GM19438 (cell line): ENCODE measurements around the gene ICAM1.
A peak's percentile ranks its signal among the peaks of the same experiment; 100 is the strongest.
"Not testable (repeated sequence)": the region's sequence is repeated elsewhere in the genome, so short reads cannot be mapped to it uniquely, and the experiment has no call there.

Source experiments
- ATAC-seq: cut with Tn5 transposase; IDR thresholded peaks from one replicate; pipeline ENCODE4 v1.9.1; 2021; ENCODE audit warnings: low read depth; ENCODE audit not compliant: unreplicated experiment

Gene ICAM1

DNA sequence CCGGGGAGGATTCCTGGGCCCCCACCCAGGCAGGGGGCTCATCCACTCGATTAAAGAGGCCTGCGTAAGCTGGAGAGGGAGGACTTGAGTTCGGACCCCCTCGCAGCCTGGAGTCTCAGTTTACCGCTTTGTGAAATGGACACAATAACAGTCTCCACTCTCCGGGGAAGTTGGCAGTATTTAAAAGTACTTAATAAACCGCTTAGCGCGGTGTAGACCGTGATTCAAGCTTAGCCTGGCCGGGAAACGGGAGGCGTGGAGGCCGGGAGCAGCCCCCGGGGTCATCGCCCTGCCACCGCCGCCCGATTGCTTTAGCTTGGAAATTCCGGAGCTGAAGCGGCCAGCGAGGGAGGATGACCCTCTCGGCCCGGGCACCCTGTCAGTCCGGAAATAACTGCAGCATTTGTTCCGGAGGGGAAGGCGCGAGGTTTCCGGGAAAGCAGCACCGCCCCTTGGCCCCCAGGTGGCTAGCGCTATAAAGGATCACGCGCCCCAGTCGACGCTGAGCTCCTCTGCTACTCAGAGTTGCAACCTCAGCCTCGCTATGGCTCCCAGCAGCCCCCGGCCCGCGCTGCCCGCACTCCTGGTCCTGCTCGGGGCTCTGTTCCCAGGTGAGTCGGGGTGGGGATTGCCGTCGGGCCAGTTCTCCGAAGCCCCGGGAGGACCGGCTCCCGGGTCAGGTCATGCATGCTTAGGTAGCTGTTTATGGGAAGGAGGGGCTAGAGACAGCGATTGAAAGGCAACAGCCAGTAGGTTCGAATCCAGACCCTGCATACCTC is at the start of gene ICAM1:
TSS of gene ICAM1 (plus strand) at position 505 of the 779 bp plus-strand sequence. CDS start at position 545, 40 bp downstream.
- peak; percentile 50 for ATAC-seq

DNA sequence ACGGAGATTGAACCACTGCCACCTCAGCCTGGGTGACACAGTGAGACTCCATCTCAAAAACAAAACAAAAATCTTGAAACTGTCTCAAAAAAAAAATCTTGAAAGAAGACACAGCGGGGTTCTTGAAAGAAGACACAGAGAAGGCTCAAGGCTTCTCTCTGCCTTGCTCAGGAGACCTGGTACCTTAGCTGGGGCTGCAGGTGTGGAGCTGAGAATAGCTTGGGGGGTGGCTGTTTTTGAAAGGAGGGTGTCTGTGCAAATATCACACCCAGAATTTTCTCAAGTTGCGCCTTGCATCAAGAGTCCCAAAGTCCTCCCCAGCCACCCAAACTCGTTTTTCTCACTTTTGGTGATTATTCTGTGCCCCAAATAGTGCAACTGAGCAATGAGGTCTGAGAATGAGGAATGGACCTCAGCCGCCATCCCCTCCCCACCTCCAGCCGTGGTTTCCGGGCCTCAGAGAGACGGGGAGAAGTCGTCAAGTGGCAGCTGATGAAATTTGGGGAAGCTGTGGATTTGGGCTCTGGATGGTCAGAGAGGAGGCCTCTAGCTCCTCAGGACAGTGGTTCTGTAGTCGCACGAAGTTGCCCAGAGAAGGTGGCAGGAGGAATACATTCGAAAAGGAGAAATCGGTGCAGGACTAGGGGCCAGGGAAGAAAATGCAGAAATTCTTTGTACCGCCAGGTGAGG is 48.6 kb upstream of the ICAM1 start:
- no peak for ATAC-seq

DNA sequence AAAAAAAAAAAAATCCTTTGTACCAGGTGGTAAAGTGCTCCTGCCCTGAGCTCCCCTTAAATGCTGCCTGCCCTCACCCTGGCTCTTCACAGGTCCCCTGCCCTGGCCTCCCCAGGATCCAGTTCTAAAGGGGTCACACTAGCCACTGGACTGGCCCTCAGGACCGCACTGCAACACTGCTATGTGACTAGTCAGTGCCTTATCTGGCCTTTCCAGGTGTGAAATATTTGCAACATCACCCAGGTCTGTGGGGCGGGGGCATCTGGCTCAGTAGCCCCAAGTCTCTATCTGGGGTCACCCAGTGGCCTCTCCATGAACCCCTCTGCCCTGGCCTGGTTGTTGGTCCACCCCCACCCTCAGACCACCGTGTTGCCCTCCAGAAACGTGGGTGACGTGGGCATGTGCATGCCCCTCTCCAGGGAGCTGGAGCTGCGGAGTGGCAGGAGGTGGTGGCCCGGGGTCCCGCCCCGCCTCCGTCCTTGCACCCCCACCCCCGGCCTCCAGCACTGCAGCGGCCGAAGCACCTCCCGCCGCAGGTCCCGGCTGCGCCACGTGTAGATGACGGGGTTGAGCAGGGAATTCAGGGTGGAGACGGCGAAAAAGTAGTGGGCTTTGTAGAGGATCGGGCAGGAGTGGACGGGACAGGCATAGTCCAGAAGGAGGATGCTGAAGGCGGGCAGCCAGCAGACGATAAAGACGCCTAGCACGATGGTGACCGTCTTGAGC is 47.3 kb upstream of the ICAM1 start:
- no peak for ATAC-seq

DNA sequence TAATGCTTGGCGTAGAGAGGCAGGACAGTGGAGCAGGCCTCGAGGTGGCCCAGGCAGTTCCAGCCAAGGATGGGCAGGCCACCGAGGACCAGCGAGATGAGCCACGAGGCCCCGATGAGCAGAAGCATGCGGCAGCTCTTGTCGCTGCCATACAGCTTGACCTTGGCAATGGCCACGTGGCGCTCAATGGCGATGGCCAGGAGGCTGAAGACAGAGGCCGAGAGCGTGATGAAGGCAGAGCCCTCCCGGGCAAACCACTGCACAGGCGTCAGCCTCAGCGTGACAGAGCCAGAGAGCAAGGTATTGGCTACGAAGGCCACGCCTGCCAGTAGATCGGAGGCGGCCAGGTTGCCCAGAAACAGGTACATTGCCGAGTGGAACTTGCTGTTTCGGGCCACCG is 46.6 kb upstream of the ICAM1 start:
- no peak for ATAC-seq

GRCh38 chr19:10226021-10226375 is 44.9 kb upstream of the ICAM1 start:
- no peak for ATAC-seq

DNA sequence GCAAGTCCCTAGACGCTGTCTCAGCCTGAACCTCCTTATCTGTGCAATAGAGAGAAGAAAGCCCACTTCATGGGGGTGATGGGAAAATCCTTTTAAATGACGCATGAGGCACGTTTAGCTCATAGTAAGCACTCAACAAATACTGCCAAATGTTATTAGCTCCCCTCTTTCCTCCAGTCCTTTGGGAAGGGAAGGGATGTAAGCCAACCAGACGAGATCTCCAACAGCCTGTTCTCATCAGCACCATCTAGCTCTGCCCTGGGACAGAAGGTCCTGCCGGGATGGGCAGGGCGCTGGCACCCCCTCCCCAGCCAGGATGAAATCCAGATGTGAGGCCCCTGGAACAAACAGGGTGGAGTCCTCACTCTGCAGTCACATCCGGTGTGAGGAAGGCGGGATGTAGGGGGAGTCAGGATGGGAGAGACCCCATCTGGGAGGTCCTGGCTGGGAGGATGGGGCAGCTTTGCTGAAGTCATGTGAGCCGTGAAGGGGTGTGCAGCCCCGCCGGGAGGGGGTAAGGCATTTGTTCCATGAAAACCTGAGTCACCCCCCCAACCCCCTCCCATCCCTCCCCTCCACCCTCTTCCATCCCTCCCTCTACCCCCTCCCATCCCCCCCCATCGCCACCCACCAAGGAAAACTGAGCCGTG is 44.4 kb upstream of the ICAM1 start:
- no peak for ATAC-seq

GRCh38 chr19:10227026-10227971 is 43.6 kb upstream of the ICAM1 start:
- ATAC-seq: no peak

GRCh38 chr19:10228393-10228792 is 42.5 kb upstream of the ICAM1 start:
- ATAC-seq: no peak

DNA sequence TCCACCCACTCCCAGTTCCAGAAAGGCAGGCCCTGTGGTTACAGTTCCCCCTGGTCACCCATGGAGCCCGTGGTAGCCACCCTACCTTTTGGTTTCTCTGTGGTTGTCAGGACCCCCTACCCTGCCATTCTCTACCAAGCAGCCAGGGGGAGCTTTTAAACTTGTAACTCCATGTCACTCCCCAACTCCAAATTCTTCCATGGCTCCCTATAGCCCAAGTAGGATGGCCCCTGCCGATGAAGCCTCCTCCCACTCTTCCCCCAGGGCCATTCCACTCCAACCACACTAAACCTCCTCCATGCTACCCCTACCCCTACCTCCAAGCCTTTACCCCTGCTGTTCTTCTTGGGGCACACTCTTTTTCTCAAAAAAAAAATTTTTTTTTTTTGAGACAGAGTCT is 42.0 kb upstream of the ICAM1 start:
- no peak for ATAC-seq

DNA sequence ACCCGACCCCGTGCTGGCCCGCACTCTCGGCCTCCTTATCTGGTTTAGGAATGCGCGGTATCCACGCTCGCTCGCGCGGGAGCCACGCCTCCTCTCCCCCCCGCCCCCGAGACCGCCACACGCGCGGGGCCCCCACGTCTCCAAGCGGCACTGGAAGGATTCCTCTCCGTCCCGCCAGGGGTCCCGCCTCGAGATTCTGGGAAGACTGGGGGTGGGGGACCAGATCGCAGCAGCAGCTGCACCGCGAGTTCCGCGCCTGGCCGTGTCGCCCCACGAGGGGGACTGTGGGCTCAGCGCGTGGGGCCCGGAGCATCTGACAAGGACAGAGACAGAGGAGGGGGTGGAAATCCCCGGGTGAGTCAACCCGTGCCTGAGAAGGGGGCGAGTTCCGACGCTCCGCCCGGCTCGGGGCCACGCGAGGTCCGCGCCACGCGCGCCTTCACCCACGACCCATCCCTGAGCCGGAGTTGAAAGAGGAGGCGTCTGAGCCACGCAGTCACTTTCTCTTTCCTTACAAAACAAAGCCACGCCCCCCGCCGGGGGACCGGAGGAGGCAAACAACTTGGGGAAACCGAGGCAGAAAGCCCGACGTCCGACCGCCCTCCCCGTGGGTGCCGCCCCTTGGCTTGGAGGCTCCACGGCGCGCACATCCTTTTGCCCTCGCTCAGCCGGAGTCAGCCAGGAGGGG is 40.6 kb upstream of the ICAM1 start:
- no peak for ATAC-seq

- no peak for ATAC-seq
Observed at GRCh38 chr19:10230861-10231611, 39.9 kb upstream of the ICAM1 start, which contains the start of gene S1PR2. S1PR2 (minus strand) TSS chr19:10231331; CDS start chr19:10224905, 6,426 bp downstream.

- ATAC-seq: no peak
Observed at GRCh38 chr19:10231612-10232228, 39.2 kb upstream of the ICAM1 start.

GRCh38 chr19:10233946-10234345 is 37.0 kb upstream of the ICAM1 start:
- no peak for ATAC-seq

DNA sequence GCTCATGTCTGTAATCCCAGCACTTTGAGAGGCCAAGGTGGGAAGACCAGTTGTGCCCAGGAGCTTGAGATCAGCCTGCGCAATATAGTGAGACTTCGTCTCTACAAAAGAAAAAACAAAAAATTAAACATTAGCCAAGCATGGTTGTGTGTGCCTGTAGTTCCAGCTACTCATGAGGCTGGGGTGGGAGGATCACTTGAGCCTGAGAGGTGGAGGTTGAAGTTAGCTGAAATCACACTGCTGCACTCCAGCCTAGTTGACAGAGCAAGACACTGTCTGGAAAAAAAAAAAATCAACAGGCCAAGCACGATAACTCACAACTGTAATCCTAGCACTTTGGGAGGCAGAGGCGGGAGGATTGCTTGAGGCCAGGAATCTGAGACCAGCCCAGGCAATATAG is 35.9 kb upstream of the ICAM1 start:
- no peak for ATAC-seq

DNA sequence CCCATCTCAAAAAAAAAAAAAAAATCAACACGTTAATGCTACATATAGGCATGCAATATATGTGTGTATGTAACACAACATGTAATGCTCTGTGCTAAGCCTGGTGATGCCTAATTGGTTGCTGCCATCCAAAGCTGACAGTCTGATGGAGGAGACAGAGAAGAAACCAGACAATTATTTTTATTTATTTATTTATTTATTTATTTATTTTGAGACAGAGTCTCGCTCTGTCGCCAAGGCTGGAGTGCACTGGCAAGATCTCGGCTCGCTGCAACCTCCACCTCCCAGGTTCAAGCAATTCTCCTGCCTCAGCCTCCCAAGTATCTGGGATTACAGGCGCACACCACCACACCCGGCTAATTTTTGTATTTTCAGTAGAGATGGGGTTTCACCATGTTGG is 35.5 kb upstream of the ICAM1 start:
- not testable (repeated sequence) for ATAC-seq

DNA sequence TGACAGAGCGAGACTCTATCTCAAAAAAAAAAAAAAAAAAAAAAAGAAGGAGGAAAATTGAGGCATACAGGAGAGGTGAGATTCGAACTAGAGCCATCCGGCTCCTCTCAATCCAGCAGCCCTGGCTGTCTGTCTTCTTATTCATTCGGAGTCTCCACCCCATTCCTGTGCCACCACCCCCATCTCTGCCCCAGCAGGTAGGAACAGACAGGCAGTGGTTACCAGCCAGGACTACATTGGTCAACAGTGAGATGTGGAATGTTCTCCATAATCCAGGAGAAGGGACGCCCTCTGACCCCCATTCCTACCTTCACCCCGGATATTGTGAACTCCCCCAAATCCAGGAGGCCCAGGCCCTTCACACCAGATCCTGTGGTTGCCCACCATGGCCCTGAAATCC is 33.2 kb upstream of the ICAM1 start:
- no peak for ATAC-seq

GRCh38 chr19:10238172-10238783 is 32.6 kb upstream of the ICAM1 start:
- no peak for ATAC-seq
